Measurements from ENCODE around the gene MTFMT.
"Not testable (repeated sequence)": the region's sequence is repeated elsewhere in the genome, so short reads cannot be mapped to it uniquely, and the experiment has no call there.

The MTFMT gene

GRCh38 chr15:65057549-65057940 lies 28.1 kb upstream of the MTFMT start:
- no peak for ATAC-seq (replicated peaks; ENCODE audit: extremely low read depth, poor library complexity, severe bottlenecking)
- H3K27me3 Mint-ChIP-seq: peaks cover 8% of the 10 kb centered on the region
- no peak for DNase-seq (ENCODE audit: low spot score in 2 of 2)
- H3K36me3 Mint-ChIP-seq (ENCODE audit: insufficient read depth): no peaks in the 10 kb centered on the region
- H3K4me3 Mint-ChIP-seq: no peak overlapping the region
- no peaks in the 10 kb centered on the region for H3K9me3 Mint-ChIP-seq
- H3K4me1 Mint-ChIP-seq: no peaks in the 10 kb centered on the region
- H3K27ac Mint-ChIP-seq (ENCODE audit: low read depth): no peak overlapping the region

- DNase-seq (ENCODE audit: low spot score in 2 of 2): no peak
- no peaks in the 10 kb centered on the region for H3K36me3 Mint-ChIP-seq (ENCODE audit: insufficient read depth)
- no peak overlapping the region for H3K4me3 Mint-ChIP-seq
- no peaks in the 10 kb centered on the region for H3K9me3 Mint-ChIP-seq
- H3K4me1 Mint-ChIP-seq: no peaks in the 10 kb centered on the region
- peaks cover 8% of the 10 kb centered on the region for H3K27me3 Mint-ChIP-seq
- no peak for ATAC-seq (replicated peaks; ENCODE audit: extremely low read depth, poor library complexity, severe bottlenecking)
- no peak overlapping the region for H3K27ac Mint-ChIP-seq (ENCODE audit: low read depth)
Observed at GRCh38 chr15:65056868-65057548, 27.6 kb upstream of the MTFMT start.

- Mint-ChIP-seq H3K27me3 (peaks cover 3% of the 10 kb centered on the region), H3K27ac (ENCODE audit: low read depth) (no peak overlapping the region), H3K4me3 (no peak overlapping the region), H3K4me1 (no peaks in the 10 kb centered on the region), H3K36me3 (ENCODE audit: insufficient read depth) (no peaks in the 10 kb centered on the region), H3K9me3 (no peaks in the 10 kb centered on the region)
- DNase-seq (ENCODE audit: low spot score in 2 of 2) (no peak), ATAC-seq (replicated peaks; ENCODE audit: extremely low read depth, poor library complexity, severe bottlenecking) (no peak)
Observed at GRCh38 chr15:65056106-65056505, 26.7 kb upstream of the MTFMT start.

GRCh38 chr15:65055201-65055870 lies 25.9 kb upstream of the MTFMT start:
- no peak for DNase-seq (ENCODE audit: low spot score in 2 of 2)
- H3K27ac Mint-ChIP-seq (ENCODE audit: low read depth): peak overlapping the region; percentile 38
- H3K27me3 Mint-ChIP-seq: no peaks in the 10 kb centered on the region
- no peak for ATAC-seq (replicated peaks; ENCODE audit: extremely low read depth, poor library complexity, severe bottlenecking)
- H3K36me3 Mint-ChIP-seq (ENCODE audit: insufficient read depth): peaks cover 2% of the 10 kb centered on the region
- no peaks in the 10 kb centered on the region for H3K4me1 Mint-ChIP-seq
- H3K9me3 Mint-ChIP-seq: no peaks in the 10 kb centered on the region
- no peak overlapping the region for H3K4me3 Mint-ChIP-seq

GRCh38 chr15:65054333-65055200 lies 25.1 kb upstream of the MTFMT start:
- peaks cover 7% of the 10 kb centered on the region for H3K4me1 Mint-ChIP-seq
- peaks cover 2% of the 10 kb centered on the region for H3K36me3 Mint-ChIP-seq (ENCODE audit: insufficient read depth)
- peak overlapping the region; percentile 38 for H3K27ac Mint-ChIP-seq (ENCODE audit: low read depth)
- H3K9me3 Mint-ChIP-seq: no peaks in the 10 kb centered on the region
- peak in 1 of 2 donors; percentile 31 for DNase-seq (ENCODE audit: low spot score in 2 of 2)
- no peaks in the 10 kb centered on the region for H3K27me3 Mint-ChIP-seq
- H3K4me3 Mint-ChIP-seq: no peak overlapping the region
- ATAC-seq (replicated peaks; ENCODE audit: extremely low read depth, poor library complexity, severe bottlenecking): no peak

- peaks cover 13% of the 10 kb centered on the region for H3K4me1 Mint-ChIP-seq
- ATAC-seq (replicated peaks; ENCODE audit: extremely low read depth, poor library complexity, severe bottlenecking): no peak
- no peaks in the 10 kb centered on the region for H3K9me3 Mint-ChIP-seq
- H3K36me3 Mint-ChIP-seq (ENCODE audit: insufficient read depth): peaks cover 4% of the 10 kb centered on the region
- H3K4me3 Mint-ChIP-seq: no peak overlapping the region
- no peaks in the 10 kb centered on the region for H3K27me3 Mint-ChIP-seq
- DNase-seq (ENCODE audit: low spot score in 2 of 2): no peak
- no peak overlapping the region for H3K27ac Mint-ChIP-seq (ENCODE audit: low read depth)
Observed at GRCh38 chr15:65052956-65053355, 23.5 kb upstream of the MTFMT start.

- Mint-ChIP-seq H3K4me3 (no peak overlapping the region), H3K4me1 (peaks cover 13% of the 10 kb centered on the region), H3K9me3 (no peaks in the 10 kb centered on the region), H3K27ac (ENCODE audit: low read depth) (peak overlapping the region; percentile 22), H3K27me3 (no peaks in the 10 kb centered on the region), H3K36me3 (ENCODE audit: insufficient read depth) (peaks cover 4% of the 10 kb centered on the region)
- no peak for ATAC-seq (replicated peaks; ENCODE audit: extremely low read depth, poor library complexity, severe bottlenecking)
- no peak for DNase-seq (ENCODE audit: low spot score in 2 of 2)
Observed at GRCh38 chr15:65051266-65051665, 21.8 kb upstream of the MTFMT start.

GRCh38 chr15:65050270-65050669 lies 20.8 kb upstream of the MTFMT start:
- H3K27ac Mint-ChIP-seq (ENCODE audit: low read depth): peak overlapping the region; percentile 20

GRCh38 chr15:65049418-65049840 lies 20.0 kb upstream of the MTFMT start:
- Mint-ChIP-seq H3K9me3 (no peaks in the 10 kb centered on the region), H3K4me1 (peaks cover 13% of the 10 kb centered on the region), H3K27me3 (peaks cover 6% of the 10 kb centered on the region), H3K27ac (ENCODE audit: low read depth) (peak overlapping the region; percentile 72), H3K36me3 (ENCODE audit: insufficient read depth) (peaks cover 4% of the 10 kb centered on the region), H3K4me3 (peak overlapping the region; percentile 57)
- ATAC-seq (replicated peaks; ENCODE audit: extremely low read depth, poor library complexity, severe bottlenecking) (peak; percentile 97), DNase-seq (ENCODE audit: low spot score in 2 of 2) (peak; percentile 61 to 72)

More at GRCh38 chr15:65050270-65050669, 20.8 kb upstream of the MTFMT start:
- no peak for ATAC-seq (replicated peaks; ENCODE audit: extremely low read depth, poor library complexity, severe bottlenecking)
- Mint-ChIP-seq H3K27me3 (peaks cover 3% of the 10 kb centered on the region), H3K36me3 (ENCODE audit: insufficient read depth) (peaks cover 4% of the 10 kb centered on the region), H3K9me3 (no peaks in the 10 kb centered on the region), H3K4me1 (peaks cover 13% of the 10 kb centered on the region), H3K4me3 (no peak overlapping the region)
- DNase-seq (ENCODE audit: low spot score in 2 of 2): no peak

GRCh38 chr15:65048241-65048640 lies 18.8 kb upstream of the MTFMT start:
- H3K27me3 Mint-ChIP-seq: peaks cover 6% of the 10 kb centered on the region
- peaks cover 13% of the 10 kb centered on the region for H3K4me1 Mint-ChIP-seq
- DNase-seq (ENCODE audit: low spot score in 2 of 2): no peak
- no peak for ATAC-seq (replicated peaks; ENCODE audit: extremely low read depth, poor library complexity, severe bottlenecking)
- H3K4me3 Mint-ChIP-seq: no peak overlapping the region
- peaks cover 4% of the 10 kb centered on the region for H3K36me3 Mint-ChIP-seq (ENCODE audit: insufficient read depth)
- H3K9me3 Mint-ChIP-seq: no peaks in the 10 kb centered on the region
- H3K27ac Mint-ChIP-seq (ENCODE audit: low read depth): no peak overlapping the region

GRCh38 chr15:65044724-65045481 lies 15.5 kb upstream of the MTFMT start, which contains the start of gene SLC51B:
Gene SLC51B (plus strand): TSS chr15:65045387. CDS start chr15:65050005, 4,618 bp downstream.
- no peak for DNase-seq (ENCODE audit: low spot score in 2 of 2)
- Mint-ChIP-seq H3K27ac (ENCODE audit: low read depth) (no peak within 1 kb of the TSS), H3K36me3 (ENCODE audit: insufficient read depth) (peaks cover 2% of the 10 kb centered on the region), H3K27me3 (peaks cover 6% of the 10 kb centered on the region), H3K4me1 (peaks cover 8% of the 10 kb centered on the region), H3K4me3 (no peak within 1 kb of the TSS), H3K9me3 (no peaks in the 10 kb centered on the region)
- ATAC-seq (replicated peaks; ENCODE audit: extremely low read depth, poor library complexity, severe bottlenecking): no peak

- H3K36me3 Mint-ChIP-seq (ENCODE audit: insufficient read depth); H3K4me3 Mint-ChIP-seq; H3K27me3 Mint-ChIP-seq; H3K27ac Mint-ChIP-seq (ENCODE audit: low read depth); H3K9me3 Mint-ChIP-seq; H3K4me1 Mint-ChIP-seq; DNase-seq (ENCODE audit: low spot score in 2 of 2); ATAC-seq (replicated peaks; ENCODE audit: extremely low read depth, poor library complexity, severe bottlenecking): not testable (repeated sequence)
Observed at GRCh38 chr15:65044218-65044617, 14.8 kb upstream of the MTFMT start.

Measured in central memory CD8-positive, alpha-beta T cell (primary cell).